CD14-positive monocyte (primary cell): ENCODE data around the gene ZNF891. TPM values are rescaled to one million over a fixed set of nuclear protein-coding genes. Genes with fewer than 3 reads are reported as not detected.

Experiments used
- DNase-seq, 3 donors: peaks; one replicate each; pipeline ENCODE4 v3.0.0-alpha.2; 2011 to 2022
- H2AFZ ChIP-seq: 2 replicates; pipeline ENCODE4 v1.6.0; 2012; ENCODE audit warnings: mild to moderate bottlenecking, low read depth, low read length, inconsistent platforms; ENCODE audit not compliant: insufficient read depth, poor library complexity, severe bottlenecking
- H3K27ac ChIP-seq, 2 donors: 1 replicate in 1 of 2; 2 replicates in 1 of 2; pipeline ENCODE4 v1.5.1; 2012 to 2013; ENCODE audit warnings: low read length in 2 of 2, control low read depth in 1 of 2, inconsistent platforms in 1 of 2, low read depth in 1 of 2, mild to moderate bottlenecking in 1 of 2
- H3K27me3 ChIP-seq, 2 donors: one replicate each; pipeline versions ENCODE4 v1.6.0 to v1.6.1; 2011 to 2013; ENCODE audit warnings: low read length in 2 of 2; ENCODE audit not compliant: control insufficient read depth in 2 of 2, insufficient read depth in 2 of 2
- H3K36me3 ChIP-seq, 2 donors: replicated peaks in 1 of 2; 1 replicate in 1 of 2; 2 replicates in 1 of 2; pipeline versions ENCODE4 v1.5.1 to v1.6.1; 2012 to 2013; ENCODE audit warnings: low read length in 2 of 2, control low read depth in 1 of 2, inconsistent platforms in 1 of 2, mild to moderate bottlenecking in 1 of 2; ENCODE audit not compliant: insufficient read depth in 2 of 2, control insufficient read depth in 1 of 2
- H3K4me1 ChIP-seq, 2 donors: 1 replicate in 1 of 2; 2 replicates in 1 of 2; pipeline versions ENCODE4 v1.5.1 to v1.6.1; 2012 to 2013; ENCODE audit warnings: low read length in 2 of 2, control low read depth in 1 of 2, inconsistent platforms in 1 of 2, mild to moderate bottlenecking in 1 of 2, moderate library complexity in 1 of 2; ENCODE audit not compliant: insufficient read depth in 2 of 2, control insufficient read depth in 1 of 2
- H3K4me2 ChIP-seq: replicated peaks from 2 replicates; pipeline ENCODE3; 2012; ENCODE audit warnings: low read length, moderate library complexity, mild to moderate bottlenecking; ENCODE audit not compliant: poor library complexity, severe bottlenecking; ENCODE audit errors: extremely low read depth
- H3K4me3 ChIP-seq, 3 experiments: fragments of 200-600 bp in 1 of 3; sonication (generic) in 1 of 3; replicated peaks in 1 of 3; 1 replicate in 2 of 3; 2 replicates in 1 of 3; pipeline ENCODE4 v1.5.1; 2011 to 2013; ENCODE audit warnings: low read length in 3 of 3, mild to moderate bottlenecking in 3 of 3, control low read depth in 2 of 3, low read depth in 2 of 3, inconsistent platforms in 1 of 3, moderate library complexity in 1 of 3
- H3K79me2 ChIP-seq: 2 replicates; pipeline ENCODE4 v1.6.0; 2012; ENCODE audit warnings: mild to moderate bottlenecking, control low read depth, inconsistent platforms, low read length, moderate library complexity; ENCODE audit not compliant: insufficient read depth
- H3K9ac ChIP-seq: 2 replicates; pipeline ENCODE4 v1.6.0; 2017; ENCODE audit warnings: low read length, mild to moderate bottlenecking; ENCODE audit not compliant: insufficient read depth, poor library complexity, severe bottlenecking
- H3K9me3 ChIP-seq, 2 donors: replicated peaks in 1 of 2; 1 replicate in 1 of 2; 2 replicates in 1 of 2; pipeline versions ENCODE4 v1.5.1 to v1.6.1; 2012 to 2013; ENCODE audit warnings: low read length in 2 of 2, control low read depth in 1 of 2; ENCODE audit not compliant: control insufficient read depth in 1 of 2, insufficient read depth in 1 of 2
- H4K20me1 ChIP-seq: 2 replicates; pipeline ENCODE4 v1.6.0; 2012; ENCODE audit warnings: mild to moderate bottlenecking, low read length, control low read depth, moderate library complexity; ENCODE audit not compliant: insufficient read depth
- H3K27ac Mint-ChIP-seq, 7 donors: one replicate each; pipeline ENCODE4 v1.8.0; 2020; ENCODE audit warnings: mild to moderate bottlenecking in 7 of 7, mixed read lengths in 7 of 7, moderate library complexity in 6 of 7, inconsistent platforms in 2 of 7
- H3K27me3 Mint-ChIP-seq, 3 donors: one replicate each; pipeline ENCODE4 v1.8.0; 2021 to 2022; ENCODE audit warnings: low read depth in 3 of 3, mild to moderate bottlenecking in 3 of 3, mixed read lengths in 3 of 3, moderate library complexity in 3 of 3, inconsistent platforms in 1 of 3
- H3K36me3 Mint-ChIP-seq, 2 donors: one replicate each; pipeline ENCODE4 v1.8.0; 2020; ENCODE audit warnings: mixed read lengths in 2 of 2, inconsistent platforms in 1 of 2, mild to moderate bottlenecking in 1 of 2
- H3K4me1 Mint-ChIP-seq: one replicate; pipeline ENCODE4 v1.8.0; 2020; ENCODE audit warnings: mild to moderate bottlenecking, mixed read lengths
- H3K4me3 Mint-ChIP-seq, 2 donors: one replicate each; pipeline ENCODE4 v1.8.0; 2020; ENCODE audit warnings: mild to moderate bottlenecking in 2 of 2, mixed read lengths in 2 of 2, moderate library complexity in 1 of 2
- H3K9me3 Mint-ChIP-seq, 7 donors: one replicate each; pipeline ENCODE4 v1.8.0; 2020 to 2022; ENCODE audit warnings: mixed read lengths in 7 of 7, mild to moderate bottlenecking in 6 of 7, moderate library complexity in 6 of 7, inconsistent platforms in 2 of 7
- WGBS: methylation state at CpG from one replicate; pipeline ENCODE4 v1.1.5; 2013; ENCODE audit warnings: missing lambda C conversion rate; ENCODE audit not compliant: insufficient coverage; 5-methylcytosine and 5-hydroxymethylcytosine counted together
- intact Hi-C, 2 donors: fragments of 100-400 bp; cut with micrococcal nuclease; formaldehyde crosslinking; loops; one replicate each; pipeline versions ENCODE4 v1.15.0 to v1.15.1; 2023
- polyA plus RNA-seq, 3 donors: library from polyadenylated mRNA; depleted of rRNA in 1 of 3; unstranded in 2 of 3; stranded (reverse) in 1 of 3; fragments of 300-500 nt in 2 of 3; fragments of >200 nt in 1 of 3; fragmentation: Illumina TruSeq in 2 of 3; gene quantifications; 1 replicate in 2 of 3; 2 replicates in 1 of 3; pipeline ENCODE4 v1.2.3, GENCODE V29; 2012 to 2021
- TF ChIP-seq, protein P1 (sequence below): fragments of 200-600 bp; IDR thresholded peaks from one replicate; pipeline ENCODE4 v1.8.0; 2022; ENCODE audit warnings: antibody characterized with exemption, mild to moderate bottlenecking

Gene ZNF891
- polyA plus RNA-seq, 3 donors: 0.08 to 0.45 (median 0.18) TPM

DNA sequence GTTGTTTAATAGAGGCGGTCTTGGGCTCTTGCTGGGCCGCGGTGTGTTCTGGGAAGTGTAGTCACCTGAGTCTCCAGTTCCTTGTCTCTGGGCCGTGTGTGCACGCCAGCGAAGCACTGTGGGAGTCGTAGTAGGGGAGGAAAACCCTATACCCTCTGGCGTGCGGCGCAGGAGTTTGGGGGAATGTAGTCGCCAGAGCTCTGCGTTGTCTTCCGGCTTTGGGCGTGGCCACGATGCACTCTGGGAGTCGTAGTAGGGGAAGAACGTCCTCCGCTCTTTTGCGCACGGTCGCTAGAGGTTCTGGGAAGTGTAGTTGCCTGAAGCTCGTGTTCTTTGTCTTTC, 50.1 kb downstream of the ZNF891 start:
- Mint-ChIP-seq H3K36me3 (peaks cover 30 to 41% of the 10 kb centered on the region in 2 donors), H3K9me3 (peaks cover 39 to 52% (median 48%) of the 10 kb centered on the region in 7 donors), H3K27ac (no peak overlapping the region), H3K4me1 (peaks cover 5% of the 10 kb centered on the region), H3K4me3 (no peak overlapping the region), H3K27me3 (peaks cover 0 to 4% (median 0%) of the 10 kb centered on the region in 3 donors)
- H3K79me2 ChIP-seq: peaks cover 13% of the 10 kb centered on the region
- peaks cover 56 to 85% of the 10 kb centered on the region in 2 donors for H3K9me3 ChIP-seq
- H4K20me1 ChIP-seq: no peaks in the 10 kb centered on the region
- peak overlapping the region; percentile 96 to 98 for H3K27ac ChIP-seq
- peak overlapping the region; percentile 71 for H3K4me2 ChIP-seq
- H3K36me3 ChIP-seq: peaks cover 18 to 41% of the 10 kb centered on the region in 2 donors
- intact Hi-C loops: loop anchor here (1.0 to 5.0 kb wide), 9 partner anchors 43 to 193 kb away; partner anchors contain the start of genes CHFR (in 2 of the 2), ZNF10 (in 2 of the 2), ZNF268 (in 2 of the 2) and ZNF84 (in 2 of the 2)
- under 1% methylated on average over 20 of the region's 22 CpGs for WGBS
- peaks cover 11 to 12% of the 10 kb centered on the region in 2 donors for H3K4me1 ChIP-seq
- TF ChIP-seq, protein P1, sequence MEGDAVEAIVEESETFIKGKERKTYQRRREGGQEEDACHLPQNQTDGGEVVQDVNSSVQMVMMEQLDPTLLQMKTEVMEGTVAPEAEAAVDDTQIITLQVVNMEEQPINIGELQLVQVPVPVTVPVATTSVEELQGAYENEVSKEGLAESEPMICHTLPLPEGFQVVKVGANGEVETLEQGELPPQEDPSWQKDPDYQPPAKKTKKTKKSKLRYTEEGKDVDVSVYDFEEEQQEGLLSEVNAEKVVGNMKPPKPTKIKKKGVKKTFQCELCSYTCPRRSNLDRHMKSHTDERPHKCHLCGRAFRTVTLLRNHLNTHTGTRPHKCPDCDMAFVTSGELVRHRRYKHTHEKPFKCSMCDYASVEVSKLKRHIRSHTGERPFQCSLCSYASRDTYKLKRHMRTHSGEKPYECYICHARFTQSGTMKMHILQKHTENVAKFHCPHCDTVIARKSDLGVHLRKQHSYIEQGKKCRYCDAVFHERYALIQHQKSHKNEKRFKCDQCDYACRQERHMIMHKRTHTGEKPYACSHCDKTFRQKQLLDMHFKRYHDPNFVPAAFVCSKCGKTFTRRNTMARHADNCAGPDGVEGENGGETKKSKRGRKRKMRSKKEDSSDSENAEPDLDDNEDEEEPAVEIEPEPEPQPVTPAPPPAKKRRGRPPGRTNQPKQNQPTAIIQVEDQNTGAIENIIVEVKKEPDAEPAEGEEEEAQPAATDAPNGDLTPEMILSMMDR: no peak
- H3K9ac ChIP-seq: peak overlapping the region; percentile 94
- DNase-seq: peak; percentile 97 to 99 (median 98)
- H3K4me3 ChIP-seq: peak overlapping the region; percentile 78 to 86 (median 81)
- H3K27me3 ChIP-seq: no peaks in the 10 kb centered on the region
- H2AFZ ChIP-seq: peak overlapping the region; percentile 91

DNA sequence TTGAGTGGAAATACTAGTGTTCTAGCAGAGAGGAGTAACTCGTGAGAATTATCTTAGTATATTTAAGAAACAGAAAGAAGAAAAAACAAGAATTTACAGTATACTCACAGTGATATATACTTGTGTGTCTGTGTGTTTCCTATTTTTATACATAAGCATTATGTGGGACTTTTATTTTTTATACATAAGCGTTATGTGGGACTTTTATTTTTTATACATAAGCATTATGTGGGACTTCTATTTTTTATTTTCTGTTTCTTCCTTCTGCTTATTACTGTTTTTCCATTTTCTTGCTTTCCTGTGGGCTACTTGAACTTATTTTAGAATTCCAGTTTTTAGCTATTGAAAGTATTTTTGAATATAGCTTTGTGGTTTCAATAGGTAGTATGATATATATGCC, 56.2 kb downstream of the ZNF891 start:
- H3K36me3 Mint-ChIP-seq: peaks cover 0 to under 1% of the 10 kb centered on the region in 2 donors
- Histone ChIP-seq H3K36me3 (peaks cover 0 to 6% of the 10 kb centered on the region in 2 donors), H3K9me3 (peaks cover 73 to 84% of the 10 kb centered on the region in 2 donors), H3K9ac (no peak overlapping the region), H3K4me2 (no peak overlapping the region), H2AFZ (no peak overlapping the region), H4K20me1 (no peaks in the 10 kb centered on the region), H3K4me1 (no peaks in the 10 kb centered on the region), H3K4me3 (no peak overlapping the region), H3K27ac (no peak overlapping the region), H3K27me3 (no peaks in the 10 kb centered on the region), H3K79me2 (no peaks in the 10 kb centered on the region)
- WGBS: no CpG with 5 or more reads among the region's 2 CpGs
- no peak for DNase-seq
- intact Hi-C loops: no loop called here
- peaks cover 43 to 65% (median 53%) of the 10 kb centered on the region in 7 donors for H3K9me3 Mint-ChIP-seq
- TF ChIP-seq, protein P1: no peak
- H3K4me3 Mint-ChIP-seq: no peak overlapping the region
- H3K27ac Mint-ChIP-seq: no peak overlapping the region
- H3K27me3 Mint-ChIP-seq: peaks cover 0 to 1% (median 0%) of the 10 kb centered on the region in 3 donors
- H3K4me1 Mint-ChIP-seq: no peaks in the 10 kb centered on the region
